HepG2 (cell line): ENCODE data around the gene OTC. TPM values are rescaled to one million over a fixed set of nuclear protein-coding genes. Genes with fewer than 3 reads are reported as not detected.

ENCODE experiments used
- AHR ChIP-seq: IDR thresholded peaks from 2 replicates; pipeline ENCODE4 v1.6.1; 2018; ENCODE audit warnings: missing genetic modification reagents, missing compliant biosample characterization
- CEBPB ChIP-seq: IDR thresholded peaks from 2 replicates; pipeline ENCODE4 v1.6.1; 2011; ENCODE audit warnings: low read depth, low read length, improper control_type of control experiment, borderline replicate concordance
- CENPX ChIP-seq: sonication (generic); formaldehyde crosslinking; IDR thresholded peaks from 2 replicates; pipeline ENCODE4 v1.9.0; 2021; ENCODE audit warnings: mild to moderate bottlenecking, missing genetic modification reagents, moderate library complexity
- DNMT3B ChIP-seq: conservative IDR thresholded peaks from 2 replicates; pipeline ENCODE4 v1.6.1; 2016; ENCODE audit warnings: missing biosample characterization, control low read depth
- ELF3 ChIP-seq: IDR thresholded peaks from 2 replicates; pipeline ENCODE4 v1.6.1; 2016; ENCODE audit warnings: missing genetic modification reagents, missing compliant biosample characterization
- HMGXB4 ChIP-seq, 2 experiments: sonication (generic) in 1 of 2; formaldehyde crosslinking in 1 of 2; IDR thresholded peaks; 2 replicates each; pipeline versions ENCODE4 v1.4.0 to v1.6.1; 2018 to 2020; ENCODE audit warnings: missing genetic modification reagents in 2 of 2, borderline replicate concordance in 1 of 2, low read depth in 1 of 2, mild to moderate bottlenecking in 1 of 2, missing biosample characterization in 1 of 2
- ISL2 ChIP-seq: sonication (generic); formaldehyde crosslinking; IDR thresholded peaks from 2 replicates; pipeline ENCODE4 v1.5.0; 2020; ENCODE audit warnings: missing genetic modification reagents
- JUNB ChIP-seq: sonication (generic); formaldehyde crosslinking; IDR thresholded peaks from 2 replicates; pipeline ENCODE4 v1.8.0; 2022; ENCODE audit warnings: missing genetic modification reagents, mild to moderate bottlenecking, borderline replicate concordance
- JUND ChIP-seq: sonication (generic); formaldehyde crosslinking; IDR thresholded peaks from 2 replicates; pipeline ENCODE4 v1.8.0; 2022; ENCODE audit warnings: mild to moderate bottlenecking, missing genetic modification reagents
- MAZ ChIP-seq, 2 experiments: sonication (generic) in 1 of 2; formaldehyde crosslinking in 1 of 2; IDR thresholded peaks; 2 replicates each; pipeline versions ENCODE4 v1.5.0 to v1.6.1; 2012 to 2020; ENCODE audit warnings: low read depth in 2 of 2, mild to moderate bottlenecking in 2 of 2, borderline replicate concordance in 1 of 2, improper control_type of control experiment in 1 of 2, low read length in 1 of 2, missing genetic modification reagents in 1 of 2, moderate library complexity in 1 of 2
- MED8 ChIP-seq: sonication (generic); formaldehyde crosslinking; IDR thresholded peaks from 2 replicates; pipeline ENCODE4 v1.8.1; 2023; ENCODE audit warnings: mild to moderate bottlenecking, missing genetic modification reagents; ENCODE audit not compliant: insufficient replicate concordance
- ZFP62 ChIP-seq: sonication (generic); formaldehyde crosslinking; IDR thresholded peaks from 2 replicates; pipeline ENCODE4 v1.4.0; 2020; ENCODE audit warnings: missing genetic modification reagents
- ZIK1 ChIP-seq: sonication (generic); formaldehyde crosslinking; IDR thresholded peaks from 2 replicates; pipeline ENCODE4 v1.5.0; 2020; ENCODE audit warnings: mild to moderate bottlenecking, low read depth, missing genetic modification reagents, borderline replicate concordance
- ZNF260 ChIP-seq: sonication (generic); formaldehyde crosslinking; IDR thresholded peaks from 2 replicates; pipeline ENCODE4 v1.4.0; 2020; ENCODE audit warnings: missing genetic modification reagents, low read depth, mild to moderate bottlenecking, borderline replicate concordance
- ZNF275 ChIP-seq: sonication (generic); formaldehyde crosslinking; IDR thresholded peaks from 2 replicates; pipeline ENCODE4 v1.8.0; 2022; ENCODE audit warnings: missing genetic modification reagents, mild to moderate bottlenecking, inconsistent platforms, borderline replicate concordance
- ZNF609 ChIP-seq: sonication (generic); formaldehyde crosslinking; IDR thresholded peaks from 2 replicates; pipeline ENCODE4 v1.4.0; 2020; ENCODE audit warnings: mild to moderate bottlenecking, missing genetic modification reagents, borderline replicate concordance
- ZNF770 ChIP-seq: sonication (generic); formaldehyde crosslinking; IDR thresholded peaks from 2 replicates; pipeline ENCODE4 v1.5.0; 2020; ENCODE audit warnings: mild to moderate bottlenecking, missing genetic modification reagents
- ZSCAN29 ChIP-seq: sonication (generic); formaldehyde crosslinking; conservative IDR thresholded peaks from 2 replicates; pipeline ENCODE4 v1.4.0; 2020; ENCODE audit warnings: mild to moderate bottlenecking, missing genetic modification reagents
- polyA plus RNA-seq, 8 experiments: library from polyadenylated mRNA; depleted of rRNA in 3 of 8; stranded (reverse) in 7 of 8; unstranded in 1 of 8; fragments of >200 nt; fragmentation: Illumina TruSeq in 4 of 8; extraction: Trizol in 4 of 8; gene quantifications; 2 replicates each; pipeline versions ENCODE4 v1.2.1 to v1.2.3, GENCODE V29; 2011 to 2016; ENCODE audit warnings: low read depth in 4 of 8, missing spikeins in 1 of 8, mixed read lengths in 1 of 8; ENCODE audit not compliant: insufficient read depth in 1 of 8
- total RNA-seq, 5 experiments: library from RNA; depleted of rRNA; stranded (reverse); fragments of >200 nt; fragmentation: Illumina TruSeq; extraction: Trizol; gene quantifications; 2 replicates each; pipeline ENCODE4 v1.2.3, GENCODE V29; 2016; ENCODE audit warnings: low read depth in 1 of 5

The OTC gene
- total and polyA plus RNA-seq, 2 of the 13 experiments (the other 11 are each of a cell fraction or from before 2014, with no cell fraction given) = 0.04 to 1.8 TPM

- TF ChIP-seq HMGXB4 (CRISPR knock-in tag; IDR thresholded peaks at IDR 0.05; ENCODE audit: borderline replicate concordance in 1 of 2, low read depth in 1 of 2) (peak; percentile 68 to 85; a peak in 3 of 4 replicates), AHR (CRISPR knock-in tag) (no peak), DNMT3B (no peak), CENPX (CRISPR knock-in tag) (no peak), ZIK1 (CRISPR knock-in tag) (no peak), ISL2 (peak; percentile 32; the same call in 1 of the 2 replicates), ZSCAN29 (CRISPR knock-in tag) (no peak), MED8 (CRISPR knock-in tag) (no peak), CEBPB (no peak), ZNF260 (no peak), ZNF275 (CRISPR knock-in tag) (no peak), ZNF770 (no peak), ZFP62 (CRISPR knock-in tag) (no peak), ELF3 (CRISPR knock-in tag) (peak; percentile 76), MAZ (IDR thresholded peaks at IDR 0.05; ENCODE audit: borderline replicate concordance, low read depth, low read length) (peak; percentile 33; the same call in 1 of the 2 replicates), MAZ (CRISPR knock-in tag; IDR thresholded peaks at IDR 0.05; ENCODE audit: low read depth) (peak; percentile 68), ZNF609 (CRISPR knock-in tag) (no peak), JUNB (CRISPR knock-in tag) (no peak), JUND (CRISPR knock-in tag) (no peak)
These were observed 25.2 kb upstream of the OTC start, which contains the start of gene RPGR (continued) for GRCh38 chrX:38327007-38327774.
